Measurements from ENCODE around the gene TMEM134. TPM values are rescaled to one million over a fixed set of nuclear protein-coding genes. Genes with fewer than 3 reads are reported as not detected.

TMEM134 gene
- total RNA-seq, 4 donors from 2014 or later, result 131 to 376 (median 207) TPM

DNA sequence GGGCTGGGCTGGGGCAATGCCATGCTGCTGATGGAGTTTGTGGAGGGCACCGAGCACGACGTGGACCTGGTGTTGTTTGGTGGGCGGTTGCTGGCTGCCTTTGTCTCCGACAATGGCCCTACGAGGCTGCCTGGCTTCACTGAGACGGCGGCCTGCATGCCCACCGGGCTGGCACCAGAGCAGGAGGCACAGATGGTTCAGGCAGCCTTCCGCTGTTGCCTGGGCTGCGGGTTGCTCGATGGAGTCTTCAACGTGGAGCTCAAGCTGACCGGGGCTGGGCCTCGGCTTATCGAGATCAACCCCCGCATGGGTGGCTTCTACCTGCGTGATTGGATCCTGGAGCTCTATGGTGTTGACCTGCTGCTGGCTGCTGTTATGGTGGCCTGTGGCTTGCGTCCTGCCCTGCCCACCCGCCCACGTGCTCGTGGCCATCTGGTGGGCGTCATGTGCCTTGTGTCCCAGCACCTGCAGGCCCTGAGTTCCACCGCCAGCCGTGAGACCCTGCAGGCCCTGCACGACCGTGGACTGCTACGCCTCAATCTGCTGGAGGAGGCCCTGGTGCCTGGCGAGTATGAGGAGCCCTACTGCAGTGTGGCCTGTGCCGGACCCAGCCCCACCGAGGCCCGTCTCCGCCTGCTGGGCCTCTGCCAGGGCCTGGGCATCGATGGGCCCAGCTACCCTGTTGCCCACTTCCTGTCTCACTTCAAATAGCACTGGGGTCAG lies 45.0 kb downstream of the TMEM134 start:
- TF ChIP-seq POLR2AphosphoS5 (IDR thresholded peaks at IDR 0.05) (no peak), EP300 (IDR thresholded peaks at IDR 0.05) (no peak), POLR2A (IDR thresholded peaks at IDR 0.05) (no peak)
- TF ChIP-seq, protein P1, sequence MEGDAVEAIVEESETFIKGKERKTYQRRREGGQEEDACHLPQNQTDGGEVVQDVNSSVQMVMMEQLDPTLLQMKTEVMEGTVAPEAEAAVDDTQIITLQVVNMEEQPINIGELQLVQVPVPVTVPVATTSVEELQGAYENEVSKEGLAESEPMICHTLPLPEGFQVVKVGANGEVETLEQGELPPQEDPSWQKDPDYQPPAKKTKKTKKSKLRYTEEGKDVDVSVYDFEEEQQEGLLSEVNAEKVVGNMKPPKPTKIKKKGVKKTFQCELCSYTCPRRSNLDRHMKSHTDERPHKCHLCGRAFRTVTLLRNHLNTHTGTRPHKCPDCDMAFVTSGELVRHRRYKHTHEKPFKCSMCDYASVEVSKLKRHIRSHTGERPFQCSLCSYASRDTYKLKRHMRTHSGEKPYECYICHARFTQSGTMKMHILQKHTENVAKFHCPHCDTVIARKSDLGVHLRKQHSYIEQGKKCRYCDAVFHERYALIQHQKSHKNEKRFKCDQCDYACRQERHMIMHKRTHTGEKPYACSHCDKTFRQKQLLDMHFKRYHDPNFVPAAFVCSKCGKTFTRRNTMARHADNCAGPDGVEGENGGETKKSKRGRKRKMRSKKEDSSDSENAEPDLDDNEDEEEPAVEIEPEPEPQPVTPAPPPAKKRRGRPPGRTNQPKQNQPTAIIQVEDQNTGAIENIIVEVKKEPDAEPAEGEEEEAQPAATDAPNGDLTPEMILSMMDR (IDR thresholded peaks at IDR 0.05), result no peak
- WGBS, result 88% methylated on average over 25 of the region's 34 CpGs
- Histone ChIP-seq H3K27ac (no peak overlapping the region), H3K4me3 (no peak overlapping the region), H3K4me1 (peaks cover 40% of the 10 kb centered on the region), H3K27me3 (no peaks in the 10 kb centered on the region), H3K36me3 (no peaks in the 10 kb centered on the region), H3K9me3 (no peaks in the 10 kb centered on the region)
- DNase-seq (ENCODE audit: low spot score in 2 of 2), result no peak

DNA sequence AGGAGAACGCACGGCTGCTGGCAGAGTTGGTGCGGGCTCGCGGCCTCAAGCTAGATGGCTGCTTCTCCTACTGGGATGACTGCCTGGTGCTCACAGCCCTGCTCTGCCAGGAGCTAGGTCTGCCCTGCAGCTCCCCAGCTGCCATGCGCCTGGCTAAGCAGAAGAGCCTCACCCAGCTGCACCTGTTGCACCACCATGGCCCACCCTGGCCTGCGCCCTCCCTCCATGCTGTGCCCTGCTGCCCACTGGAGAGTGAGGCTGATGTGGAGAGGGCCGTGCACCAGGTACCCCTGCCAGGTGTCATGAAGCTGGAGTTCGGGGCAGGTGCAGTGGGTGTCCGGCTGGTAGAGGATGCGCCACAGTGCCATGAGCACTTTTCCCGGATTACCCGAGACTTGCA lies 45.6 kb downstream of the TMEM134 start:
- Histone ChIP-seq H3K4me1 (peaks cover 42% of the 10 kb centered on the region), H3K9me3 (no peaks in the 10 kb centered on the region), H3K4me3 (no peak overlapping the region), H3K36me3 (no peaks in the 10 kb centered on the region), H3K27me3 (no peaks in the 10 kb centered on the region), H3K27ac (no peak overlapping the region)
- 82% methylated on average over 13 of the region's 13 CpGs for WGBS
- no peak for DNase-seq (ENCODE audit: low spot score in 2 of 2)
- TF ChIP-seq, protein P1 (IDR thresholded peaks at IDR 0.05), result no peak
- TF ChIP-seq EP300 (IDR thresholded peaks at IDR 0.05), result no peak
- TF ChIP-seq POLR2AphosphoS5 (IDR thresholded peaks at IDR 0.05), result no peak
- no peak for TF ChIP-seq POLR2A (IDR thresholded peaks at IDR 0.05)

DNA sequence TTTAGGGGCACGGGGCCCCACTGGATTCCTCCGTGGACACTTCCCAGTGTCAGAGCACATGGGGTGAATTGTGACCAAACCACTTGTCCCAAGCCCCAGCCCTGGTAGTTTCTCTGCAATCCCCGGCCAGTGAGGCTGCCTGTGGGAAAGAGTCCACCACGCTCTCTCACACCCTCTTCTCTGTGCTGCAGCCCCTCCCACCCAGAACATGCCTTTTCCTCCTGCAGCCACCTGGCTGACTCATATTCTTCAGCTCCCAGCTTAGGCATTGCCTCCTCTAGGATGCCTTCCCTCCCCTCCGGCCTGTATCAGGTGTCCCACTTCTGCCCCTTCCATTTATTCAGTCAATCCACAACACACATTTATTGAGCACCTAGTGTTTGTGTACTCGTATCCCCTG lies 46.2 kb downstream of the TMEM134 start:
- H3K4me1 ChIP-seq, result peaks cover 47% of the 10 kb centered on the region
- no peaks in the 10 kb centered on the region for H3K9me3 ChIP-seq
- TF ChIP-seq EP300 (IDR thresholded peaks at IDR 0.05) (no peak), POLR2A (IDR thresholded peaks at IDR 0.05) (no peak), POLR2AphosphoS5 (IDR thresholded peaks at IDR 0.05) (no peak)
- TF ChIP-seq, protein P1 (IDR thresholded peaks at IDR 0.05), result no peak
- H3K27me3 ChIP-seq, result no peaks in the 10 kb centered on the region
- no peak overlapping the region for H3K4me3 ChIP-seq
- H3K27ac ChIP-seq, result no peak overlapping the region
- no peak for DNase-seq (ENCODE audit: low spot score in 2 of 2)
- 56% methylated on average over 6 of the region's 6 CpGs for WGBS
- no peaks in the 10 kb centered on the region for H3K36me3 ChIP-seq

DNA sequence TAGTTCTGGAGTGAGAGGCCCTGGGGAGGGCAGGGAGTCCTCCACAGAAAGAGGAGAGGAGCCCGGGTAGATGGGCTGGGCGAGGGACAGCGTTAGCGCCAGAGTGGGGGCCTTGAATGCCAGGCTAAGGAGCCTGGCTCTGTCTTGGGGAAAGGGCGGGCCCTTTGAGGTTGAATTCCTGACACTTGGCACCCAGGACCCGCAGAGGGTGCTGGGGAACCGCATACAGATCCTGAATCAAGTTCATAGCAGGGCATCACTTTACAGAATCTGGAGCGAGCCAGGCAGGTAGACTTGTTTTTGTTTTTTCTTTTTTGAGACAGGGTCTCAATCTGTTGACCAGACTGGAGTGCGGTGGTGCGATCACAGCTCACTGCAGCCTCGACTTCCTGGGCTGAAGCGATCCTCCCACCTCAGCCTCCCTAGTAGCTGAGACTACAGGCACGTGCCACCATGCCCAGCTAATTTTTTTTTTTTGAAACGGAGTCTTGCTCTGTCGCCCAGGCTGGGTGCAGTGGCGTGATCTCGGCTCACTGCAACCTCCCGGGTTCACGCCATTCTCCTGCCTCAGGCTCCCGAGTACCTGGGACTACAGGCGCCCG lies 47.5 kb downstream of the TMEM134 start:
- 69% methylated on average over 22 of the region's 22 CpGs for WGBS
- no peaks in the 10 kb centered on the region for H3K27me3 ChIP-seq
- DNase-seq (ENCODE audit: low spot score in 2 of 2), result no peak
- no peaks in the 10 kb centered on the region for H3K36me3 ChIP-seq
- H3K9me3 ChIP-seq, result no peaks in the 10 kb centered on the region
- peaks cover 52% of the 10 kb centered on the region for H3K4me1 ChIP-seq
- TF ChIP-seq EP300 (IDR thresholded peaks at IDR 0.05), result no peak
- no peak for TF ChIP-seq POLR2AphosphoS5 (IDR thresholded peaks at IDR 0.05)
- TF ChIP-seq, protein P1 (IDR thresholded peaks at IDR 0.05), result no peak
- no peak for TF ChIP-seq POLR2A (IDR thresholded peaks at IDR 0.05)
- H3K4me3 ChIP-seq, result peak overlapping the region; percentile 87
- H3K27ac ChIP-seq, result peak overlapping the region; percentile 94

DNA sequence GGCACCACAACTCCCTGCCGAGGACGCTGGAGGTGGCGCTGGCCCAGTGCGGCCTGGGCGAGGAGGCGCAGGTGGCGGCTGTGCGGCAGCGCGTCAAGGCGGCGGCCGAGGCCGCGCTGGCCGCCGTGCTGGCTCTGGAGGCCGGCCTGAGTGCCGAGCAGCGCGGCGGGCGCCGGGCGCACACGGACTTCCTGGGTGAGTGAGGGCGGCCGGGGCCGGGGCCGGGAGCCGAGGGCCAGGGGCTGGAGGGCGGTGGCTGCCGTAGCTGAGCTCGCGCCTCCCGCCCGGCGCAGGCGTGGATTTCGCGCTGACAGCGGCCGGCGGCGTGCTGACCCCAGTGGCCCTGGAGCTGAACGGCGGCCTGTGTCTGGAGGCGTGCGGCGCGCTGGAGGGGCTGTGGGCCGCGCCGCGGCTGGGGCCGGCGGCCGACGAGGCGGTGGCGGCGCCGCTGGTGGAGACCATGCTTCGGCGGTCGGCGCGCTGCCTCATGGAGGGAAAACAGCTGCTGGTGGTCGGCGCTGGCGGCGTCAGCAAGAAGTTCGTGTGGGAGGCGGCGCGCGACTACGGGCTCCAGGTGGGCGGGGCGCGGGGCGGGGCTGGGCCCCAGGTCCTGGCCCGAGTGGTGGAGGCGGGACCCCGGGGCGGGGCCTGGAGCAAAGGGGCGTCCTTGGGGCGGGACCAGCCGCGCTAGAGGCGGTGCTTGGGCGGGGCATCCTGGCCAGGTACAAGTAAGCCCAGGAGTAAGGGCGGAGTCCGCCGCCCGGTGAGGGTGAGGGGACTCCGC lies 48.2 kb downstream of the TMEM134 start:
- Histone ChIP-seq H3K9me3 (no peaks in the 10 kb centered on the region), H3K36me3 (no peaks in the 10 kb centered on the region), H3K4me1 (peaks cover 59% of the 10 kb centered on the region), H3K27me3 (no peaks in the 10 kb centered on the region), H3K4me3 (peak overlapping the region; percentile 87), H3K27ac (peak overlapping the region; percentile 94)
- TF ChIP-seq POLR2A (IDR thresholded peaks at IDR 0.05), result no peak
- TF ChIP-seq EP300 (IDR thresholded peaks at IDR 0.05), result no peak
- TF ChIP-seq, protein P1 (IDR thresholded peaks at IDR 0.05), result no peak
- peak; percentile 97 to 98 for DNase-seq (ENCODE audit: low spot score in 2 of 2)
- whole genome bisulfite sequencing, result no CpG with 5 or more reads among the region's 97 CpGs

All from suprapubic skin (tissue), 4 donors.